ENCODE data around the gene THADA. TPM values are rescaled to one million over a fixed set of nuclear protein-coding genes. Genes with fewer than 3 reads are reported as not detected.

THADA gene
- total RNA-seq, 1 experiment from 2014 or later, result 27.5 TPM

DNA sequence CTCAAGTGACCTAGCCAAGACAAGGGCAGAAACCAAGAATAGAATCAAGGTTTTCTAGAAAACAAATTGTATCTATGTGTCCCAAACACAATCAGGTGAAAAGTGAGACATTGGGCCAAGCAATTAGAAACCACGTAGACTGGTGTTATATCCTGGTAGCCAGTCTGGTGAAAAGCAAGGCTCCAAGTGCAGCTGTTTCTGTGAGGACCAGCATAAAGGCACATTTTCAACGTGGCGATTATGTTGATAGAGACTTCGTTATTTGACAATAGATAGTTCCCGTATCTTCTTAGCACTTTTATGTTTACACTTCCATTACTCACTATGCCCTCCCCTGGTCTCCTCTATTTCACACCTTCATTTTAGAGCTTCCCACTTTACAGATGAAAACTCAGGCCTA lies 266.2 kb downstream of the THADA start:
- no peaks in the 10 kb centered on the region for H3K27me3 Mint-ChIP-seq (ENCODE audit: low read depth)
- ATAC-seq, result no peak
- no peak overlapping the region for H3K4me3 Mint-ChIP-seq
- DNase-seq (ENCODE audit: low spot score), result no peak
- H3K9me3 Mint-ChIP-seq, result no peaks in the 10 kb centered on the region
- no peaks in the 10 kb centered on the region for H3K36me3 Mint-ChIP-seq
- no peak for TF ChIP-seq CBFB (CRISPR knock-in tag; IDR thresholded peaks at IDR 0.05; ENCODE audit: low read depth)
- no peak for TF ChIP-seq MYBL2 (CRISPR knock-in tag; IDR thresholded peaks at IDR 0.05)
- no peak for TF ChIP-seq ZNF425 (CRISPR knock-in tag; conservative IDR thresholded peaks at IDR 0.05)
- ChIA-PET POLR2A (no interaction called here), CTCF (interaction anchor here (1.1 kb wide), 1 partner anchor 9 kb away, joined by 3 read pairs; no protein-coding TSS in a partner anchor)
- peak overlapping the region; percentile 46; the same call in 1 of the 2 replicates for H3K27ac Mint-ChIP-seq
- H3K4me1 Mint-ChIP-seq, result peaks cover 26% of the 10 kb centered on the region

- Mint-ChIP-seq H3K36me3 (no peaks in the 10 kb centered on the region), H3K4me3 (no peak overlapping the region), H3K4me1 (peaks cover 22% of the 10 kb centered on the region), H3K27ac (no peak overlapping the region), H3K9me3 (no peaks in the 10 kb centered on the region), H3K27me3 (ENCODE audit: low read depth) (no peaks in the 10 kb centered on the region)
- ATAC-seq, result no peak
- ChIA-PET POLR2A (no interaction called here), CTCF (interaction anchor here (1.1 kb wide), 1 partner anchor 10 kb away, joined by 3 read pairs; no protein-coding TSS in a partner anchor)
- DNase-seq (ENCODE audit: low spot score), result no peak
- TF ChIP-seq E2F1 (CRISPR knock-in tag; IDR thresholded peaks at IDR 0.05) (no peak), TP53 (CRISPR knock-in tag; IDR thresholded peaks at IDR 0.05) (no peak), ATF6 (CRISPR knock-in tag; IDR thresholded peaks at IDR 0.05) (no peak), NR1H2 (CRISPR knock-in tag; IDR thresholded peaks at IDR 0.05) (no peak), ZNF425 (CRISPR knock-in tag; conservative IDR thresholded peaks at IDR 0.05) (no peak), ERG (CRISPR knock-in tag; IDR thresholded peaks at IDR 0.05) (no peak), FOXK1 (CRISPR knock-in tag; IDR thresholded peaks at IDR 0.05) (no peak), FOXP4 (CRISPR knock-in tag; IDR thresholded peaks at IDR 0.05) (no peak), SMAD4 (CRISPR knock-in tag; IDR thresholded peaks at IDR 0.05) (no peak)
- TF ChIP-seq, protein P1, sequence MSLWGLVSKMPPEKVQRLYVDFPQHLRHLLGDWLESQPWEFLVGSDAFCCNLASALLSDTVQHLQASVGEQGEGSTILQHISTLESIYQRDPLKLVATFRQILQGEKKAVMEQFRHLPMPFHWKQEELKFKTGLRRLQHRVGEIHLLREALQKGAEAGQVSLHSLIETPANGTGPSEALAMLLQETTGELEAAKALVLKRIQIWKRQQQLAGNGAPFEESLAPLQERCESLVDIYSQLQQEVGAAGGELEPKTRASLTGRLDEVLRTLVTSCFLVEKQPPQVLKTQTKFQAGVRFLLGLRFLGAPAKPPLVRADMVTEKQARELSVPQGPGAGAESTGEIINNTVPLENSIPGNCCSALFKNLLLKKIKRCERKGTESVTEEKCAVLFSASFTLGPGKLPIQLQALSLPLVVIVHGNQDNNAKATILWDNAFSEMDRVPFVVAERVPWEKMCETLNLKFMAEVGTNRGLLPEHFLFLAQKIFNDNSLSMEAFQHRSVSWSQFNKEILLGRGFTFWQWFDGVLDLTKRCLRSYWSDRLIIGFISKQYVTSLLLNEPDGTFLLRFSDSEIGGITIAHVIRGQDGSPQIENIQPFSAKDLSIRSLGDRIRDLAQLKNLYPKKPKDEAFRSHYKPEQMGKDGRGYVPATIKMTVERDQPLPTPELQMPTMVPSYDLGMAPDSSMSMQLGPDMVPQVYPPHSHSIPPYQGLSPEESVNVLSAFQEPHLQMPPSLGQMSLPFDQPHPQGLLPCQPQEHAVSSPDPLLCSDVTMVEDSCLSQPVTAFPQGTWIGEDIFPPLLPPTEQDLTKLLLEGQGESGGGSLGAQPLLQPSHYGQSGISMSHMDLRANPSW (CRISPR knock-in tag; conservative IDR thresholded peaks at IDR 0.05; ENCODE audit: low read depth), result no peak
- TF ChIP-seq, protein P2, sequence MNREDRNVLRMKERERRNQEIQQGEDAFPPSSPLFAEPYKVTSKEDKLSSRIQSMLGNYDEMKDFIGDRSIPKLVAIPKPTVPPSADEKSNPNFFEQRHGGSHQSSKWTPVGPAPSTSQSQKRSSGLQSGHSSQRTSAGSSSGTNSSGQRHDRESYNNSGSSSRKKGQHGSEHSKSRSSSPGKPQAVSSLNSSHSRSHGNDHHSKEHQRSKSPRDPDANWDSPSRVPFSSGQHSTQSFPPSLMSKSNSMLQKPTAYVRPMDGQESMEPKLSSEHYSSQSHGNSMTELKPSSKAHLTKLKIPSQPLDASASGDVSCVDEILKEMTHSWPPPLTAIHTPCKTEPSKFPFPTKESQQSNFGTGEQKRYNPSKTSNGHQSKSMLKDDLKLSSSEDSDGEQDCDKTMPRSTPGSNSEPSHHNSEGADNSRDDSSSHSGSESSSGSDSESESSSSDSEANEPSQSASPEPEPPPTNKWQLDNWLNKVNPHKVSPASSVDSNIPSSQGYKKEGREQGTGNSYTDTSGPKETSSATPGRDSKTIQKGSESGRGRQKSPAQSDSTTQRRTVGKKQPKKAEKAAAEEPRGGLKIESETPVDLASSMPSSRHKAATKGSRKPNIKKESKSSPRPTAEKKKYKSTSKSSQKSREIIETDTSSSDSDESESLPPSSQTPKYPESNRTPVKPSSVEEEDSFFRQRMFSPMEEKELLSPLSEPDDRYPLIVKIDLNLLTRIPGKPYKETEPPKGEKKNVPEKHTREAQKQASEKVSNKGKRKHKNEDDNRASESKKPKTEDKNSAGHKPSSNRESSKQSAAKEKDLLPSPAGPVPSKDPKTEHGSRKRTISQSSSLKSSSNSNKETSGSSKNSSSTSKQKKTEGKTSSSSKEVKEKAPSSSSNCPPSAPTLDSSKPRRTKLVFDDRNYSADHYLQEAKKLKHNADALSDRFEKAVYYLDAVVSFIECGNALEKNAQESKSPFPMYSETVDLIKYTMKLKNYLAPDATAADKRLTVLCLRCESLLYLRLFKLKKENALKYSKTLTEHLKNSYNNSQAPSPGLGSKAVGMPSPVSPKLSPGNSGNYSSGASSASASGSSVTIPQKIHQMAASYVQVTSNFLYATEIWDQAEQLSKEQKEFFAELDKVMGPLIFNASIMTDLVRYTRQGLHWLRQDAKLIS (CRISPR knock-in tag; IDR thresholded peaks at IDR 0.05; ENCODE audit: borderline replicate concordance), result no peak
Observed at GRCh38 chr2:43328832-43329231, 267.0 kb downstream of the THADA start.
